CD14-positive monocyte (primary cell): ENCODE data around the gene SLC6A16. TPM values are rescaled to one million over a fixed set of nuclear protein-coding genes. Genes with fewer than 3 reads are reported as not detected.

ENCODE experiments used
- DNase-seq, 3 donors: peaks; one replicate each; pipeline ENCODE4 v3.0.0-alpha.2; 2011 to 2022
- H2AFZ ChIP-seq: 2 replicates; pipeline ENCODE4 v1.6.0; 2012; ENCODE audit warnings: mild to moderate bottlenecking, low read depth, low read length, inconsistent platforms; ENCODE audit not compliant: insufficient read depth, poor library complexity, severe bottlenecking
- H3K27ac ChIP-seq, 2 donors: 1 replicate in 1 of 2; 2 replicates in 1 of 2; pipeline ENCODE4 v1.5.1; 2012 to 2013; ENCODE audit warnings: low read length in 2 of 2, control low read depth in 1 of 2, inconsistent platforms in 1 of 2, low read depth in 1 of 2, mild to moderate bottlenecking in 1 of 2
- H3K27me3 ChIP-seq, 2 donors: one replicate each; pipeline versions ENCODE4 v1.6.0 to v1.6.1; 2011 to 2013; ENCODE audit warnings: low read length in 2 of 2; ENCODE audit not compliant: control insufficient read depth in 2 of 2, insufficient read depth in 2 of 2
- H3K36me3 ChIP-seq, 2 donors: replicated peaks in 1 of 2; 1 replicate in 1 of 2; 2 replicates in 1 of 2; pipeline versions ENCODE4 v1.5.1 to v1.6.1; 2012 to 2013; ENCODE audit warnings: low read length in 2 of 2, control low read depth in 1 of 2, inconsistent platforms in 1 of 2, mild to moderate bottlenecking in 1 of 2; ENCODE audit not compliant: insufficient read depth in 2 of 2, control insufficient read depth in 1 of 2
- H3K4me1 ChIP-seq, 2 donors: 1 replicate in 1 of 2; 2 replicates in 1 of 2; pipeline versions ENCODE4 v1.5.1 to v1.6.1; 2012 to 2013; ENCODE audit warnings: low read length in 2 of 2, control low read depth in 1 of 2, inconsistent platforms in 1 of 2, mild to moderate bottlenecking in 1 of 2, moderate library complexity in 1 of 2; ENCODE audit not compliant: insufficient read depth in 2 of 2, control insufficient read depth in 1 of 2
- H3K4me2 ChIP-seq: replicated peaks from 2 replicates; pipeline ENCODE3; 2012; ENCODE audit warnings: low read length, moderate library complexity, mild to moderate bottlenecking; ENCODE audit not compliant: poor library complexity, severe bottlenecking; ENCODE audit errors: extremely low read depth
- H3K4me3 ChIP-seq, 3 experiments: fragments of 200-600 bp in 1 of 3; sonication (generic) in 1 of 3; replicated peaks in 1 of 3; 1 replicate in 2 of 3; 2 replicates in 1 of 3; pipeline ENCODE4 v1.5.1; 2011 to 2013; ENCODE audit warnings: low read length in 3 of 3, mild to moderate bottlenecking in 3 of 3, control low read depth in 2 of 3, low read depth in 2 of 3, inconsistent platforms in 1 of 3, moderate library complexity in 1 of 3
- H3K79me2 ChIP-seq: 2 replicates; pipeline ENCODE4 v1.6.0; 2012; ENCODE audit warnings: mild to moderate bottlenecking, control low read depth, inconsistent platforms, low read length, moderate library complexity; ENCODE audit not compliant: insufficient read depth
- H3K9ac ChIP-seq: 2 replicates; pipeline ENCODE4 v1.6.0; 2017; ENCODE audit warnings: low read length, mild to moderate bottlenecking; ENCODE audit not compliant: insufficient read depth, poor library complexity, severe bottlenecking
- H3K9me3 ChIP-seq, 2 donors: replicated peaks in 1 of 2; 1 replicate in 1 of 2; 2 replicates in 1 of 2; pipeline versions ENCODE4 v1.5.1 to v1.6.1; 2012 to 2013; ENCODE audit warnings: low read length in 2 of 2, control low read depth in 1 of 2; ENCODE audit not compliant: control insufficient read depth in 1 of 2, insufficient read depth in 1 of 2
- H4K20me1 ChIP-seq: 2 replicates; pipeline ENCODE4 v1.6.0; 2012; ENCODE audit warnings: mild to moderate bottlenecking, low read length, control low read depth, moderate library complexity; ENCODE audit not compliant: insufficient read depth
- H3K27ac Mint-ChIP-seq, 7 donors: one replicate each; pipeline ENCODE4 v1.8.0; 2020; ENCODE audit warnings: mild to moderate bottlenecking in 7 of 7, mixed read lengths in 7 of 7, moderate library complexity in 6 of 7, inconsistent platforms in 2 of 7
- H3K27me3 Mint-ChIP-seq, 3 donors: one replicate each; pipeline ENCODE4 v1.8.0; 2021 to 2022; ENCODE audit warnings: low read depth in 3 of 3, mild to moderate bottlenecking in 3 of 3, mixed read lengths in 3 of 3, moderate library complexity in 3 of 3, inconsistent platforms in 1 of 3
- H3K36me3 Mint-ChIP-seq, 2 donors: one replicate each; pipeline ENCODE4 v1.8.0; 2020; ENCODE audit warnings: mixed read lengths in 2 of 2, inconsistent platforms in 1 of 2, mild to moderate bottlenecking in 1 of 2
- H3K4me1 Mint-ChIP-seq: one replicate; pipeline ENCODE4 v1.8.0; 2020; ENCODE audit warnings: mild to moderate bottlenecking, mixed read lengths
- H3K4me3 Mint-ChIP-seq, 2 donors: one replicate each; pipeline ENCODE4 v1.8.0; 2020; ENCODE audit warnings: mild to moderate bottlenecking in 2 of 2, mixed read lengths in 2 of 2, moderate library complexity in 1 of 2
- H3K9me3 Mint-ChIP-seq, 7 donors: one replicate each; pipeline ENCODE4 v1.8.0; 2020 to 2022; ENCODE audit warnings: mixed read lengths in 7 of 7, mild to moderate bottlenecking in 6 of 7, moderate library complexity in 6 of 7, inconsistent platforms in 2 of 7
- WGBS: methylation state at CpG from one replicate; pipeline ENCODE4 v1.1.5; 2013; ENCODE audit warnings: missing lambda C conversion rate; ENCODE audit not compliant: insufficient coverage; 5-methylcytosine and 5-hydroxymethylcytosine counted together
- intact Hi-C, 2 donors: fragments of 100-400 bp; cut with micrococcal nuclease; formaldehyde crosslinking; loops; one replicate each; pipeline versions ENCODE4 v1.15.0 to v1.15.1; 2023
- polyA plus RNA-seq, 3 donors: library from polyadenylated mRNA; depleted of rRNA in 1 of 3; unstranded in 2 of 3; stranded (reverse) in 1 of 3; fragments of 300-500 nt in 2 of 3; fragments of >200 nt in 1 of 3; fragmentation: Illumina TruSeq in 2 of 3; gene quantifications; 1 replicate in 2 of 3; 2 replicates in 1 of 3; pipeline ENCODE4 v1.2.3, GENCODE V29; 2012 to 2021
- TF ChIP-seq, protein P1 (sequence below): fragments of 200-600 bp; IDR thresholded peaks from one replicate; pipeline ENCODE4 v1.8.0; 2022; ENCODE audit warnings: antibody characterized with exemption, mild to moderate bottlenecking

Gene SLC6A16
- polyA plus RNA-seq, 3 donors = 0.21 to 1.5 (median 0.55) TPM

DNA sequence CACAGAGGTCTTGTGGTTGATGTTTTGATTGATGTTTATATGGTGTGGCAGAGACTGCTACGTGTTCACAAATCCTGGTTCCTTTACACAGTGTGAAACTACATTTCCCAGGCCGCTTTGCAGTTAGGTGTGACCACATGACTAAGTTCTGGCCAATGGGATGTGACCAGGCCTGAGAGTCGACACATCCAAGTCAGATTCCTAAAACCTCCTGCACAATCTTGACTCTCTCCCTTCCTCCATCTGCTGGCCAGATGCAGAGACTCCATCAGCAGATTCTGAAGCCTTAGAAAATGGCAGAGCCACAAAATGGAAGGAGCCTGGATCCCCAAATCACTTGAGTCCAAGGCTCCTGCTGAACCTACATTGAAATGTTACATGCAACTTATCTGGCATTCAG lies 22.8 kb upstream of the SLC6A16 start:
- Histone ChIP-seq H3K27me3 (no peaks in the 10 kb centered on the region), H3K4me3 (no peak overlapping the region), H4K20me1 (no peaks in the 10 kb centered on the region), H3K4me2 (no peak overlapping the region), H3K79me2 (no peaks in the 10 kb centered on the region), H3K9ac (no peak overlapping the region), H2AFZ (no peak overlapping the region), H3K36me3 (no peaks in the 10 kb centered on the region), H3K27ac (no peak overlapping the region), H3K9me3 (no peaks in the 10 kb centered on the region), H3K4me1 (no peaks in the 10 kb centered on the region)
- Mint-ChIP-seq H3K36me3 (no peaks in the 10 kb centered on the region), H3K4me3 (no peak overlapping the region), H3K27ac (no peak overlapping the region), H3K27me3 (peaks cover 5 to 15% (median 7%) of the 10 kb centered on the region in 3 donors), H3K9me3 (peaks cover 0 to 5% (median 2%) of the 10 kb centered on the region in 7 donors), H3K4me1 (no peaks in the 10 kb centered on the region)
- no CpG with 5 or more reads among the region's 3 CpGs for WGBS
- intact Hi-C loops = no loop called here
- TF ChIP-seq, protein P1, sequence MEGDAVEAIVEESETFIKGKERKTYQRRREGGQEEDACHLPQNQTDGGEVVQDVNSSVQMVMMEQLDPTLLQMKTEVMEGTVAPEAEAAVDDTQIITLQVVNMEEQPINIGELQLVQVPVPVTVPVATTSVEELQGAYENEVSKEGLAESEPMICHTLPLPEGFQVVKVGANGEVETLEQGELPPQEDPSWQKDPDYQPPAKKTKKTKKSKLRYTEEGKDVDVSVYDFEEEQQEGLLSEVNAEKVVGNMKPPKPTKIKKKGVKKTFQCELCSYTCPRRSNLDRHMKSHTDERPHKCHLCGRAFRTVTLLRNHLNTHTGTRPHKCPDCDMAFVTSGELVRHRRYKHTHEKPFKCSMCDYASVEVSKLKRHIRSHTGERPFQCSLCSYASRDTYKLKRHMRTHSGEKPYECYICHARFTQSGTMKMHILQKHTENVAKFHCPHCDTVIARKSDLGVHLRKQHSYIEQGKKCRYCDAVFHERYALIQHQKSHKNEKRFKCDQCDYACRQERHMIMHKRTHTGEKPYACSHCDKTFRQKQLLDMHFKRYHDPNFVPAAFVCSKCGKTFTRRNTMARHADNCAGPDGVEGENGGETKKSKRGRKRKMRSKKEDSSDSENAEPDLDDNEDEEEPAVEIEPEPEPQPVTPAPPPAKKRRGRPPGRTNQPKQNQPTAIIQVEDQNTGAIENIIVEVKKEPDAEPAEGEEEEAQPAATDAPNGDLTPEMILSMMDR = no peak
- peak in 2 of 3 donors; percentile 30 to 33 for DNase-seq

DNA sequence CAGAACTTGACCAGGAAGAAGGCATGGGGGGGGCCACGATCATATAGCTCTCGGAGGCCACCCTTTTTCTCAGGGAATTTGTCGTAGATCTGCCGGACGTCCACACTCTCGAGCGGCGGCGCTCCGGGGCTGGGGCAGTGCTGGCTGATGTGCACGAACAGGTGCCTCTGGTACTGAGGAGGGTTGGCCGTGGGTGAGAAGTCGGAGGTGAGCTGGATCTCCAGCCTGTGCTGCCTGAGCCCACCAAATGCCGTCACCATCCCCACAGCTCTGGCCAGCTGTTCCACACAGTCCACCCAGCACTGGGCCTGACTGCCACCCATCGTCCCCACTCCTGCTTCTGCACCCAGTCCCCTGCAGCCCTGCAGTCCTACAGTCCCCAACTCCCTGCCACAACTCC lies 22.2 kb upstream of the SLC6A16 start:
- intact Hi-C loops = no loop called here
- H3K27ac ChIP-seq = no peak overlapping the region
- no peak for DNase-seq
- Mint-ChIP-seq H3K27ac (peak overlapping the region in 1 of 7 donors; percentile 8), H3K27me3 (peaks cover 2 to 12% (median 5%) of the 10 kb centered on the region in 3 donors), H3K4me1 (no peaks in the 10 kb centered on the region), H3K36me3 (no peaks in the 10 kb centered on the region), H3K9me3 (peaks cover 0 to 5% (median 2%) of the 10 kb centered on the region in 7 donors), H3K4me3 (no peak overlapping the region)
- no peaks in the 10 kb centered on the region for H3K27me3 ChIP-seq
- H3K4me1 ChIP-seq = no peaks in the 10 kb centered on the region
- no peak overlapping the region for H3K4me3 ChIP-seq
- no peak overlapping the region for H3K9ac ChIP-seq
- no peaks in the 10 kb centered on the region for H3K36me3 ChIP-seq
- no peak overlapping the region for H2AFZ ChIP-seq
- TF ChIP-seq, protein P1 = no peak
- H3K4me2 ChIP-seq = no peak overlapping the region
- H3K9me3 ChIP-seq = no peaks in the 10 kb centered on the region
- 95% methylated on average over 4 of the region's 15 CpGs for WGBS
- no peaks in the 10 kb centered on the region for H3K79me2 ChIP-seq
- H4K20me1 ChIP-seq = no peaks in the 10 kb centered on the region
